WTC11 (cell line): Measurements from ENCODE around the gene DOCK8.

Experiments
- CTCF ChIP-seq: fragments of 200-600 bp; IDR thresholded peaks from 2 replicates; pipeline ENCODE4 v1.8.0; 2022; ENCODE audit warnings: antibody characterized with exemption
- E2F5 ChIP-seq: sonication (generic); formaldehyde crosslinking; IDR thresholded peaks from 2 replicates; pipeline ENCODE4 v1.8.1; 2022; ENCODE audit warnings: mild to moderate bottlenecking, moderate library complexity, missing genetic modification reagents
- FOXJ3 ChIP-seq: sonication (generic); formaldehyde crosslinking; IDR thresholded peaks from 2 replicates; pipeline ENCODE4 v1.9.0; 2021; ENCODE audit warnings: missing genetic modification reagents, mild to moderate bottlenecking, borderline replicate concordance
- ZNF281 ChIP-seq: sonication (generic); formaldehyde crosslinking; IDR thresholded peaks from 2 replicates; pipeline ENCODE4 v1.8.0; 2023; ENCODE audit warnings: mild to moderate bottlenecking, missing genetic modification reagents

GRCh38 chr9:488448-488847, 273.8 kb downstream of the DOCK8 start:
- TF ChIP-seq E2F5 (CRISPR knock-in tag) (no peak), CTCF (no peak), FOXJ3 (no peak), ZNF281 (CRISPR knock-in tag) (no peak)
